K562 (cell line): ENCODE measurements around the gene APC2. TPM values are rescaled to one million over a fixed set of nuclear protein-coding genes. Genes with fewer than 3 reads are reported as not detected.
A peak's percentile ranks its signal among the peaks of the same experiment; 100 is the strongest.

Experiments
- ATAC-seq: fragments of 200-7000 bp; cut with Tn5 transposase; 3 replicates; pipeline ENCODE4 v1.9.1; 2020; ENCODE audit warnings: moderate library complexity
- BruUV-seq: library from RNA; stranded (reverse); fragments of 400-500 nt; replicated peaks from 2 replicates; lab custom pipeline; 2021; lab: Mats Ljungman, UMichigan
- CTCF ChIA-PET: fragments of 300-600 bp; formaldehyde crosslinking; extraction: SDS; loops from one replicate; lab custom pipeline; 2021; ENCODE audit warnings: low intra/inter-chr PET ratio; lab: Yijun Ruan, JAX
- POLR2A ChIA-PET: fragments of 300-600, 350-650 bp; sonication (Branson Sonifier 250); formaldehyde crosslinking; extraction: SDS; loops from one replicate; lab custom pipeline; 2021; ENCODE audit warnings: antibody characterized with exemption, inconsistent platforms; lab: Yijun Ruan, JAX
- DNase-seq, 4 experiments: peaks; one replicate each; pipeline versions ENCODE4 v3.0.0 to v3.0.0-alpha.2; 2011 to 2018; ENCODE audit warnings: low spot score in 3 of 4, mixed read lengths in 3 of 4; ENCODE audit errors: extremely low read depth in 1 of 4
- FAIRE-seq: peaks from 2 replicates; lab custom pipeline; 2011; peaks lifted over from hg19 to GRCh38; lab: Jason Lieb, UNC
- H2AFZ ChIP-seq: 2 replicates; pipeline ENCODE4 v1.6.0; 2011; ENCODE audit warnings: low read depth, low read length, control low read depth, inconsistent platforms
- H3K27ac ChIP-seq: fragments of 200-600 bp; 3 replicates; pipeline ENCODE4 v1.8.0; 2011; ENCODE audit warnings: low read depth, mild to moderate bottlenecking, control low read depth, inconsistent platforms, low read length, moderate library complexity, mixed read lengths; ENCODE audit errors: extremely low read depth
- H3K27me3 ChIP-seq, 2 experiments: fragments of 300-600 bp in 1 of 2; 2 replicates in 1 of 2; 3 replicates in 1 of 2; pipeline versions ENCODE4 v1.6.0 to v1.8.0; 2011; ENCODE audit warnings: inconsistent platforms in 2 of 2, low read length in 2 of 2, mild to moderate bottlenecking in 1 of 2, mixed read lengths in 1 of 2, moderate library complexity in 1 of 2; ENCODE audit not compliant: control insufficient read depth in 2 of 2, insufficient read depth in 2 of 2
- H3K36me3 ChIP-seq: fragments of 300-600 bp; 3 replicates; pipeline ENCODE4 v1.8.0; 2011; ENCODE audit warnings: mild to moderate bottlenecking, low read length, inconsistent platforms; ENCODE audit not compliant: control insufficient read depth, insufficient read depth
- H3K4me1 ChIP-seq, 2 experiments: fragments of 200-600 bp in 1 of 2; replicated peaks in 1 of 2; 2 replicates in 1 of 2; 3 replicates in 1 of 2; pipeline versions ENCODE4 v1.5.1 to v1.8.0; 2011; ENCODE audit warnings: inconsistent platforms in 2 of 2, low read length in 2 of 2, mild to moderate bottlenecking in 1 of 2, mixed read lengths in 1 of 2, moderate library complexity in 1 of 2; ENCODE audit not compliant: control insufficient read depth in 2 of 2, insufficient read depth in 2 of 2
- H3K4me2 ChIP-seq: 2 replicates; pipeline ENCODE4 v1.6.1; 2011; ENCODE audit warnings: low read length, control low read depth, inconsistent platforms, mixed read lengths; ENCODE audit not compliant: insufficient read depth
- H3K4me3 ChIP-seq: fragments of 200-600 bp; sonication (generic), shearing (Covaris generic); 2 replicates; pipeline ENCODE4 v1.5.1; 2016; ENCODE audit warnings: control low read depth, inconsistent platforms
- H3K79me2 ChIP-seq: fragments of 200-600 bp; 3 replicates; pipeline ENCODE4 v1.8.0; 2011; ENCODE audit warnings: low read length, inconsistent platforms; ENCODE audit not compliant: control insufficient read depth, insufficient read depth
- H3K9ac ChIP-seq, 2 experiments: 2 replicates each; pipeline versions ENCODE4 v1.6.0 to v1.6.1; 2011; ENCODE audit warnings: low read depth in 2 of 2, low read length in 2 of 2, control low read depth in 1 of 2, inconsistent platforms in 1 of 2, mild to moderate bottlenecking in 1 of 2, mixed read lengths in 1 of 2; ENCODE audit not compliant: insufficient read depth in 1 of 2
- H3K9me1 ChIP-seq: one replicate; pipeline ENCODE4 v1.6.0; 2011; ENCODE audit warnings: inconsistent platforms, mild to moderate bottlenecking, low read length, moderate library complexity; ENCODE audit not compliant: control insufficient read depth, insufficient read depth
- H3K9me3 ChIP-seq: replicated peaks from 2 replicates; pipeline ENCODE4 v1.5.1; 2011; ENCODE audit warnings: low read depth, low read length, inconsistent platforms; ENCODE audit not compliant: control insufficient read depth, insufficient read depth
- H4K20me1 ChIP-seq: replicated peaks from 2 replicates; pipeline ENCODE4 v1.6.1; 2011; ENCODE audit warnings: low read length, inconsistent platforms, mixed read lengths; ENCODE audit not compliant: control insufficient read depth, insufficient read depth
- ATF7 ChIP-seq: fragments of 450-650 bp; IDR thresholded peaks from 2 replicates; pipeline ENCODE4 v1.7.1; 2014; ENCODE audit warnings: mild to moderate bottlenecking, moderate library complexity
- CHD1 ChIP-seq: fragments of 200-600 bp; sonication (generic); IDR thresholded peaks from one replicate; pipeline ENCODE4 v1.6.1; 2012; ENCODE audit warnings: mild to moderate bottlenecking, moderate library complexity, low read length, inconsistent platforms
- HLTF ChIP-seq: fragments of 450-650 bp; IDR thresholded peaks from 2 replicates; pipeline ENCODE4 v1.6.1; 2016
- JUN ChIP-seq, 2 experiments: sonication (generic) in 1 of 2; formaldehyde crosslinking in 1 of 2; IDR thresholded peaks; 2 replicates each; pipeline versions ENCODE4 v1.6.1 to v1.8.0; 2012 to 2022; ENCODE audit warnings: borderline replicate concordance in 2 of 2, mild to moderate bottlenecking in 2 of 2, improper control_type of control experiment in 1 of 2, low read depth in 1 of 2, low read length in 1 of 2, missing genetic modification reagents in 1 of 2
- NFIX ChIP-seq: fragments of 250-450 bp; sonication (Bioruptor Pico); IDR thresholded peaks from 2 replicates; pipeline ENCODE4 v1.4.0; 2020; ENCODE audit warnings: low read depth, mild to moderate bottlenecking, moderate library complexity
- PHF20 ChIP-seq: fragments of 450-650 bp; IDR thresholded peaks from 2 replicates; pipeline ENCODE4 v1.6.1; 2018; ENCODE audit not compliant: partially characterized antibody
- PTBP1 ChIP-seq: fragments of 200-400 bp; formaldehyde crosslinking; IDR thresholded peaks from 2 replicates; pipeline ENCODE4 v1.6.1; 2017; ENCODE audit warnings: low read depth, low read length
- RBM39 ChIP-seq: fragments of 200-400 bp; formaldehyde crosslinking; optimal IDR thresholded peaks from 2 replicates; pipeline ENCODE3; 2018; ENCODE audit warnings: low read depth, low read length
- SUPT5H ChIP-seq: fragments of 450-650 bp; IDR thresholded peaks from 2 replicates; pipeline ENCODE4 v1.6.1; 2016
- ZFP30 ChIP-seq: fragments of 250-450 bp; sonication (Bioruptor Pico); IDR thresholded peaks from 2 replicates; pipeline ENCODE4 v1.8.0; 2022; ENCODE audit warnings: moderate library complexity, mild to moderate bottlenecking, inconsistent platforms, borderline replicate concordance
- WGBS: fragments of 100-300 bp; shearing (Covaris generic); methylation state at CpG from one replicate; pipeline ENCODE4 v1.1.6; 2016; ENCODE audit warnings: low coverage, mixed read lengths; ENCODE audit not compliant: insufficient coverage; ENCODE audit errors: missing lambda C conversion rate; 5-methylcytosine and 5-hydroxymethylcytosine counted together
- in situ Hi-C: fragments of 300-500 bp; cut with MboI; formaldehyde crosslinking; loops from 4 replicates; pipeline ENCODE4 v1.15.0; 2018; ENCODE audit warnings: inconsistent platforms, mixed read lengths
- intact Hi-C: fragments of 100-400 bp; cut with micrococcal nuclease; formaldehyde crosslinking; loops from 2 replicates; pipeline ENCODE4 v1.14.2; 2022
- polyA plus RNA-seq, 8 experiments: library from polyadenylated mRNA; depleted of rRNA in 4 of 8; stranded (reverse) in 5 of 8; unstranded in 3 of 8; fragments of >200 nt; fragmentation: Nextera tagmentation in 2 of 8; fragmentation: Illumina TruSeq in 1 of 8; extraction: Ambion mirVana in 2 of 8; extraction: Trizol in 1 of 8; gene quantifications; 2 replicates each; pipeline versions ENCODE4 v1.2.1 to v1.2.3, GENCODE V29; 2011 to 2014; ENCODE audit warnings: inconsistent platforms in 1 of 8, missing spikeins in 1 of 8
- total RNA-seq, 7 experiments: library from RNA; depleted of rRNA in 6 of 7; stranded (reverse); fragments of >200 nt in 6 of 7; fragmentation: Illumina TruSeq in 2 of 7; extraction: Trizol in 2 of 7; gene quantifications; 2 replicates each; pipeline versions ENCODE4 v1.2.1 to v1.2.3, GENCODE V29; 2011 to 2021; ENCODE audit warnings: low replicate concordance in 1 of 7
- TF ChIP-seq, protein P1 (sequence below): fragments of 250-450 bp; sonication (Bioruptor Pico); IDR thresholded peaks from 2 replicates; pipeline ENCODE4 v1.8.0; 2022; ENCODE audit warnings: inconsistent platforms
- TF ChIP-seq, protein P2 (sequence below): sonication (generic); formaldehyde crosslinking; IDR thresholded peaks from 2 replicates; pipeline ENCODE4 v1.8.0; 2023; ENCODE audit warnings: missing genetic modification reagents, mild to moderate bottlenecking, borderline replicate concordance
- TF ChIP-seq, protein P3 (sequence below): fragments of 250-450 bp; sonication (Bioruptor Pico); IDR thresholded peaks from 2 replicates; pipeline ENCODE4 v1.8.0; 2022; ENCODE audit warnings: inconsistent platforms, mild to moderate bottlenecking, moderate library complexity, borderline replicate concordance

Gene APC2
- total and polyA plus RNA-seq, 9 of the 15 experiments (the other 6 are each of a cell fraction or from before 2014, with no cell fraction given): 0.01 to 0.40 (median 0.05) TPM; not detected in 3

DNA sequence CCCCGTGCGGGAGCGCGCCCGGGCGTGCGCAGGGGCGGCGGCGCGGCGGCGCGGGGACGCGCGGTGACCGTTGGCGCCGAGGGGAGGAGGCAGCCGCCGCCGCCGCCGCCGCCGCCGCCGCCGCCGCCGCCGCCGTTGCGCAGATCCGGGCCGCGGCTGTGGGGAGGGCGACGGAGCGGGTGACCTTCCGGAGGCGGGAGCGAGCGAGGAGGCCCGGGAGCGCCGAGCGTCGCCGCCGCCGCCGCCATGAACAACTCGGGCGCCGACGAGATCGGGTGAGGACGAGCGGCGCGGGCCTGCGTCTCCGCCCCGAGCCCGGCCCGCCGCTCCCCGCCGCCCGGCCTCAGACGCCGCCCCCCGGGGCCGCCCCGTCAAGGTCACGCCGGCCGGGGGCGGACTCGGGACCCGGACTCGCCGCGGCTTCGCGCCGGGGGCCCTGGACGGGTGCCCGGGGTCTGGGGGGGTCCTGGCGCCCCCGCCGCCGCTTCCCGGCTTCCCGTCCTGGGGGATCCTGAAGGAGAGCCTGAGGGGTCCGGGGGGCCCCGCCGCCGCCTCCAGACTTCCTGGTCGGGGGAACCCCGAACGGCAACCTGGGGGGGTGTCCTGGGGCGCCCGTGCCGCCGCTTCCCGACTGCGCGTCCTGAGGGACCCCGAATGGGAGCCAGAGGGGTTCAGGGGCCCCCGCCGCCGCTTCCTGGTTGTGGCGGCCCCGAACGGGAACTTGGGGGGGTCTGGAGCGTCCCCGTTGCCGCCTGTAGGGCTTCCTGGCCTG is 42.2 kb upstream of the APC2 start, which contains the start of gene DAZAP1:
TSS of gene DAZAP1 (plus strand) at position 59 of the 772 bp plus-strand sequence. CDS start at position 247, 188 bp downstream.
- Histone ChIP-seq H4K20me1 (peaks cover 43% of the 10 kb centered on the region), H3K4me1 (peaks cover 23 to 68% of the 10 kb centered on the region in 2 experiments), H3K4me2 (peak within 1 kb of the TSS; percentile 84), H3K36me3 (peaks cover 41% of the 10 kb centered on the region; the same call in 2 of the 3 replicates), H3K27ac (peak within 1 kb of the TSS; percentile 99), H3K9ac (peak within 1 kb of the TSS; percentile 93 to 98), H3K9me3 (no peaks in the 10 kb centered on the region), H3K4me3 (peak within 1 kb of the TSS; percentile 99), H3K27me3 (no peaks in the 10 kb centered on the region), H3K9me1 (peaks cover 17% of the 10 kb centered on the region), H2AFZ (peak within 1 kb of the TSS; percentile 73), H3K79me2 (peaks cover 52% of the 10 kb centered on the region)
- intact Hi-C loops: no loop called here
- ATAC-seq (peak; percentile 13), DNase-seq (peak in 3 of 4 experiments; percentile 58 to 87 (median 86)), FAIRE-seq (no peak)
- in situ Hi-C loops: no loop called here
- ChIA-PET CTCF (no interaction called here), POLR2A (interaction anchor here (0.6 to 1.4 kb wide), 2 partner anchors 29 to 46 kb away, joined by 4 read pairs; no protein-coding TSS in a partner anchor)
- no TSS peak for BruUV-seq
- 0% methylated on average over 17 of the region's 121 CpGs for WGBS
- TF ChIP-seq PHF20: no peak
- TF ChIP-seq SUPT5H: no peak
- no peak for TF ChIP-seq HLTF
- TF ChIP-seq JUN (IDR thresholded peaks at IDR 0.05; ENCODE audit: borderline replicate concordance, low read depth, low read length): 0 out of 2 replicates have a peak, but pooled peaks have one; percentile 1
- no peak for TF ChIP-seq JUN (CRISPR knock-in tag; IDR thresholded peaks at IDR 0.05; ENCODE audit: borderline replicate concordance)
- TF ChIP-seq, protein P1, sequence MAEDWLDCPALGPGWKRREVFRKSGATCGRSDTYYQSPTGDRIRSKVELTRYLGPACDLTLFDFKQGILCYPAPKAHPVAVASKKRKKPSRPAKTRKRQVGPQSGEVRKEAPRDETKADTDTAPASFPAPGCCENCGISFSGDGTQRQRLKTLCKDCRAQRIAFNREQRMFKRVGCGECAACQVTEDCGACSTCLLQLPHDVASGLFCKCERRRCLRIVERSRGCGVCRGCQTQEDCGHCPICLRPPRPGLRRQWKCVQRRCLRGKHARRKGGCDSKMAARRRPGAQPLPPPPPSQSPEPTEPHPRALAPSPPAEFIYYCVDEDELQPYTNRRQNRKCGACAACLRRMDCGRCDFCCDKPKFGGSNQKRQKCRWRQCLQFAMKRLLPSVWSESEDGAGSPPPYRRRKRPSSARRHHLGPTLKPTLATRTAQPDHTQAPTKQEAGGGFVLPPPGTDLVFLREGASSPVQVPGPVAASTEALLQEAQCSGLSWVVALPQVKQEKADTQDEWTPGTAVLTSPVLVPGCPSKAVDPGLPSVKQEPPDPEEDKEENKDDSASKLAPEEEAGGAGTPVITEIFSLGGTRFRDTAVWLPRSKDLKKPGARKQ (CRISPR knock-in tag): no peak
- TF ChIP-seq NFIX: no peak
- TF ChIP-seq ATF7: no peak
- peak; percentile 88 for TF ChIP-seq CHD1
- TF ChIP-seq, protein P2, sequence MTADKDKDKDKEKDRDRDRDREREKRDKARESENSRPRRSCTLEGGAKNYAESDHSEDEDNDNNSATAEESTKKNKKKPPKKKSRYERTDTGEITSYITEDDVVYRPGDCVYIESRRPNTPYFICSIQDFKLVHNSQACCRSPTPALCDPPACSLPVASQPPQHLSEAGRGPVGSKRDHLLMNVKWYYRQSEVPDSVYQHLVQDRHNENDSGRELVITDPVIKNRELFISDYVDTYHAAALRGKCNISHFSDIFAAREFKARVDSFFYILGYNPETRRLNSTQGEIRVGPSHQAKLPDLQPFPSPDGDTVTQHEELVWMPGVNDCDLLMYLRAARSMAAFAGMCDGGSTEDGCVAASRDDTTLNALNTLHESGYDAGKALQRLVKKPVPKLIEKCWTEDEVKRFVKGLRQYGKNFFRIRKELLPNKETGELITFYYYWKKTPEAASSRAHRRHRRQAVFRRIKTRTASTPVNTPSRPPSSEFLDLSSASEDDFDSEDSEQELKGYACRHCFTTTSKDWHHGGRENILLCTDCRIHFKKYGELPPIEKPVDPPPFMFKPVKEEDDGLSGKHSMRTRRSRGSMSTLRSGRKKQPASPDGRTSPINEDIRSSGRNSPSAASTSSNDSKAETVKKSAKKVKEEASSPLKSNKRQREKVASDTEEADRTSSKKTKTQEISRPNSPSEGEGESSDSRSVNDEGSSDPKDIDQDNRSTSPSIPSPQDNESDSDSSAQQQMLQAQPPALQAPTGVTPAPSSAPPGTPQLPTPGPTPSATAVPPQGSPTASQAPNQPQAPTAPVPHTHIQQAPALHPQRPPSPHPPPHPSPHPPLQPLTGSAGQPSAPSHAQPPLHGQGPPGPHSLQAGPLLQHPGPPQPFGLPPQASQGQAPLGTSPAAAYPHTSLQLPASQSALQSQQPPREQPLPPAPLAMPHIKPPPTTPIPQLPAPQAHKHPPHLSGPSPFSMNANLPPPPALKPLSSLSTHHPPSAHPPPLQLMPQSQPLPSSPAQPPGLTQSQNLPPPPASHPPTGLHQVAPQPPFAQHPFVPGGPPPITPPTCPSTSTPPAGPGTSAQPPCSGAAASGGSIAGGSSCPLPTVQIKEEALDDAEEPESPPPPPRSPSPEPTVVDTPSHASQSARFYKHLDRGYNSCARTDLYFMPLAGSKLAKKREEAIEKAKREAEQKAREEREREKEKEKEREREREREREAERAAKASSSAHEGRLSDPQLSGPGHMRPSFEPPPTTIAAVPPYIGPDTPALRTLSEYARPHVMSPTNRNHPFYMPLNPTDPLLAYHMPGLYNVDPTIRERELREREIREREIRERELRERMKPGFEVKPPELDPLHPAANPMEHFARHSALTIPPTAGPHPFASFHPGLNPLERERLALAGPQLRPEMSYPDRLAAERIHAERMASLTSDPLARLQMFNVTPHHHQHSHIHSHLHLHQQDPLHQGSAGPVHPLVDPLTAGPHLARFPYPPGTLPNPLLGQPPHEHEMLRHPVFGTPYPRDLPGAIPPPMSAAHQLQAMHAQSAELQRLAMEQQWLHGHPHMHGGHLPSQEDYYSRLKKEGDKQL: no peak
- TF ChIP-seq ZFP30: no peak
- TF ChIP-seq RBM39: no peak
- TF ChIP-seq, protein P3, sequence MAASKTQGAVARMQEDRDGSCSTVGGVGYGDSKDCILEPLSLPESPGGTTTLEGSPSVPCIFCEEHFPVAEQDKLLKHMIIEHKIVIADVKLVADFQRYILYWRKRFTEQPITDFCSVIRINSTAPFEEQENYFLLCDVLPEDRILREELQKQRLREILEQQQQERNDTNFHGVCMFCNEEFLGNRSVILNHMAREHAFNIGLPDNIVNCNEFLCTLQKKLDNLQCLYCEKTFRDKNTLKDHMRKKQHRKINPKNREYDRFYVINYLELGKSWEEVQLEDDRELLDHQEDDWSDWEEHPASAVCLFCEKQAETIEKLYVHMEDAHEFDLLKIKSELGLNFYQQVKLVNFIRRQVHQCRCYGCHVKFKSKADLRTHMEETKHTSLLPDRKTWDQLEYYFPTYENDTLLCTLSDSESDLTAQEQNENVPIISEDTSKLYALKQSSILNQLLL (CRISPR knock-in tag): no peak
- no peak for TF ChIP-seq PTBP1
